Activated T-helper 1 cell treated with Interleukin-2 at 50 U/mL for 16 hours (primary cell): ENCODE results near the gene MAP3K7.

Source experiments
- DNase-seq: peaks from one replicate; pipeline ENCODE4 v3.0.0-alpha.2; 2020; ENCODE audit warnings: low read depth

Gene MAP3K7

DNA sequence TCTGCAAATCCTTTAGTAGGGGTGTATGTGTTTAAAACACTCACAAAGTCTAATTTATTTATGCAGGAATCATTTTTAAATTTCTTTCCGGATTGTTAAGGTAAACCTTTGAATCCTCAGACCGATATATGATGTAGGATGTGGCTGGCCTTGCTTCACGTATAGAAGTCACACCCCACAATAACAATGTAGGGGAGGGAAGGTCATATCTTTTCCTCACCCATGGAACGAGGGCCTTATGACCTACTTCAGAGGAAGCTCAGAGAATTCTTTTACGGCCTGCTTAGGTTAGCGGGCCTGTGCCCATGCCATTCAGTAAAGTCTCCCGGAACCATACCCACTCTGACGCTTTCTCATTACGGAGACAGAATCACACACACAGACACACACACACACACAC, 102.9 kb downstream of the MAP3K7 start:
- no peak for DNase-seq

DNA sequence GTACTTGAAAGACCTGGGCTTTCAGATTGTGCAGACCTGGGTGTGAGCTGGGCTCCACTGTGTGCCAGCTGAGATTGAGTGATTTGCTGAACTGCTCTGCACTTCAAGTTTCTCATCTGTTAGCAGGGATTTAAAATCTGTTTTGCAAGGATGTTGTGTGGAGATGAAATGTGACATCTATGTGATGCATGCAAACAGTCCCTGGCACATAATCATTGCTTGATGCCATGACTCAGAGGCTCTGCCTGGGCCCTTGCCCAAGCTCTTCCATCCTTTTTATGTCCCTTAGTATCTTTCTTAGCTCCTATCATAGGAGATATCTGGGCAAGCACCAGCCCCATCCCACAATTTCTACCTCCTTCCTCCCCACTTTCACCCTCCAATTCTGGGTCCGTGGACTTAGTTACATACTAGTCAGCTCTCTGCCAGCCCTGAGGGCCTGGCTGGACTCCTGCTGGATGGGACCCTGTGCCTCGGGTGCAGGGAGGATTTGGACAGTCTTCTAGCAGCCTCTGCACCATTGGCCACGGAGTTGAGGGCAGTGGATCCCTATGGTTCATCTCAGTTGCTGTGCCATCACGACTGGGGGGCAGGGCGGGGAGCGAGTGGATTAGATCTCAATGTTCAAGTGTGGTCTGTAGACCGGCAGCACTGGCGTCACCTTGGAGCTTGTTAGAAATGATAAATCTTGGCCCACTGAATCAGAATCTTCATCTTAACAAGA, 103.6 kb downstream of the MAP3K7 start:
- DNase-seq = no peak

DNA sequence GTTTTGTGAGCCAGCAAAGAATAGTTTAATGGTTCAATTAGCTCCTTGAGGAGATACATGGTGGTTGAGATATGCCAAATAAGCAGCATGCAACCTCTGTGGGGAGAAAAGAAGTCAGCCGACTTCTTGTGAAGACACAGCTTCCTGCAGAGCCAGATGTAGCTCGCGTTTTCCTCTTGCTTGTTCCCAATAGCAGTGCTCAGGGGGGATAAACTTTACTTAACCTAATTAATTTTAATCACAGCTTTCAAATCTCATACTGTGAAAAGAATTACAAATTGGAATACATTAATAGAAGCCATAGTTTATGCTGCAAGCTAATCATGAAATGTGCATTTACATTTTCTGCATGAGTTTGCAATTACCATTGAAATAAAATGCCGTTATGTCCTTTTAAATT, 106.2 kb downstream of the MAP3K7 start:
- no peak for DNase-seq

DNA sequence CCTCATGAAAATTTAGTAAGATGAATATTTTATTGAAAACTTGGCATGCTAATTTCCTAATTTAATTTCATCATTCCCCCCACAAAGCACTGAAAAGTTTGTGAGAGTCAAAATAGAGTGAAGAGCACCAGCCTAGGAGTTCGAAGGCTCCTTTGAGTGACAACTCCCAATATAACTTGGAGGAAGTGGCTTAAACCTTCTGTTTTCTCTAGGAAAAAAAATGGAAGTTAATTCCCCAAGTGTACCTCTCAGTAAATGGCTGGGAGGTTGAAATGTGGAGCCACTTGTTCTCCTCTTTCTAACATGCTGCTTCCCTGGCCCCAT, 107.3 kb downstream of the MAP3K7 start:
- DNase-seq = no peak

DNA sequence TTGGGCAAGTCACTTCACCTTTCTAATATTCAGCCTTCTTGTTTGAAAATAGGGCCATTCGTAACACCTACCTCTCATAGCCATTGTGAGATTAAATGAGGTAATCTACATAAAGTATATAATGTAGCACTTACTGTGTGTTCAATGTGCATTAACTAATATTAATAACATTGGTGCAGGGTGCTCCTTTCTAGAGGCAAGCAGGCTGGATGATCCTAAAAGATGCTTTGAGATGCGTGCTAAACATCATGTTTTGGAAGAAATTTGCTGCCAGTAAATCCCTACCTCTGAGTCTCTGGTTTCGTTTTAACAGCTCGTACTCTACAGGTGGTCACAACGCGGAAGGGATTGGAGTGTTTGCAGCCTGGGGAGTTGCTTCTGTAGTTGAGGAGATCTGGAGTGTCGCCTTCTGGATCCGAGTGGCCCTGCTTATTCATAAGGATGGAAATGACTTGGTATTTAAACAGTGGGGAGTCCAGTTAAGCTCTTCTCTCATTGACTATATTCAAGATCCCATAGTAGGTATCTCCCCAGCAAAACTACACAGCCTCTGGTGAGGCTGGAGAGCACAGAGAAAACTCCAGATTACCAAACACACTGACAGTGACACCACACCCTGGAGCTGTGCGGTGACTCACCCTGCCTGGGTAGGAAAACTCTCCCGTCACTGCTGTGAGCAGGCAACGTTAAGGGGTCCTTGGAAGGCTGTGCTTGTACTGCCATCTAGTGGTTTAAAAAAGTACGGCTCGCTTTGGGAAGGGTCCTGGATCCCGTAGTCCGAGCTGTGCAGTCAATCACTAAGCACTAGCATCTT, 107.9 kb downstream of the MAP3K7 start:
- peak; percentile 65 for DNase-seq

DNA sequence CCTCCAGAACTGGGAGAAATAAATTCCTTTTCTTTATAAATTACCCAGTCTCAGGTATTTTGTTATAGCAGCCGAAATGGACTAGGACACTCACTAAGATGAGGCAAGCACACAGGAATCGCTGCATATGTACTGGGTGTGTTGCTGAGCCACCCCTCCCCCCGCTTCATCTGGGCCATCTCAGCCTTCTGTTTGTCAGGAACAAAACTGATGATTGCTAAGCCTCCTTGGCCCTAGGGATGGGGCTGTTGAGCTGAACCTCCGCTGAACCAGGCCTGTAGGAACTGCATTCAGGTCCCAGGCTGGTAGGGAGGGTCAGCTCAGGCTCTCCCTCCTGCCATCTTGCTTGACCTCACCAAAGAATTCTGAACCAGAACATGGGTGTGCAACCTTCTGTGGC, 108.6 kb downstream of the MAP3K7 start:
- DNase-seq = no peak

DNA sequence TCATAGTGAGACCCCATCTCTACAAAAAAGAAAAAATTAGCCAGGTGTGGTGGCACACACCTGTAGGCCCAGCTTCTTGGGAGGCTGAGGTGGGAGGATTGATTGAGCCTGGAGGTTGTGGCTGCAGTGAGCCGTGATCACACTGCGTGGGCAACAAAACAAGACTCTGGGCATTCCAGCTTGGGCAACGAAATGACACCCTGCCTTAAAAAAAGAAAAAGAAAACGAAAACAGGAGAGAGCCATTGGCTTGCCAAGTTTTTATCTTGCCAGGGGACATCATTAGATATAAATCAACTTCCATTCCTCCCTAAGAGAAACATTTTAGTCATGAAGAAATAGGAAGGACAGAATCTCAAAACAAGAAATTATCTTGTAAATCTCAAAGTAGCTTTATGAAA, 109.5 kb downstream of the MAP3K7 start:
- no peak for DNase-seq

DNA sequence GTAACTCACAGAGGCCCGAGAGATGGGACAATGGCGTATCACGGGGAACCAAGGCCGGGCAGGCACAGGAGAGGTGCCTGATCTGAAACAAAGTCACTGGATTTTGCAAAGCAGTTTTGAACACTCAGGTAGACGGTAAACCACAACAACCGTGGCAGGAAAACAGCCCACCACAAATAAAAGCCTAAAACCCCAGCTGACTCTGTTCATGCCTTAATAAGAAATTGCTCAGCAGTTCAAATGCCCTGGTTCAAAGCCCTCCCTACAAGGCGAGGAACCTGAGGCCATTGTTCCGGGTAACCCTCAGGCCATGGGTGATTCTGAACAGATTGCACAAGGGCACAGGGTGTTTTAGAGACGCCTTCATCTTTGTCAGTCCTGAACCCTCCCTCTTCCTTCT, 114.2 kb downstream of the MAP3K7 start:
- DNase-seq = no peak

DNA sequence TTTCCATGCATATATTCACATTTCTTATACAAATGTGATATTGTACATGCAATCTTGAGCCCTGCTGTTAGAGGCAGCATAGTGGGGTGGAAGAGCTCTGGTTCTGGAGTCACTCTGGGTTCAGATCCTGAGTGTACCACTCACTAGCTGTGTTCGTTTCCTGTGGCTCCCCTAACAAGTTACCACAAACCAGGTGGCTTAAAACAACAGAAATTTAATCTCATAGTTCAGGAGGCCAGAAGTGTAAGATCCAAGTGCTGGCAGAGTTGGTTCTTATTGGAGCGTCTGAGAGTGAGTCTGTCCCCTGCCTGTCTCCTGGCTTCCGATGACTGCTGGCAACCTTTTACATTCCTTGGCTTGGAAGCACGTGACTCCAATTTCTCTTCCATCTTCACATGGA, 115.6 kb downstream of the MAP3K7 start:
- DNase-seq = no peak

DNA sequence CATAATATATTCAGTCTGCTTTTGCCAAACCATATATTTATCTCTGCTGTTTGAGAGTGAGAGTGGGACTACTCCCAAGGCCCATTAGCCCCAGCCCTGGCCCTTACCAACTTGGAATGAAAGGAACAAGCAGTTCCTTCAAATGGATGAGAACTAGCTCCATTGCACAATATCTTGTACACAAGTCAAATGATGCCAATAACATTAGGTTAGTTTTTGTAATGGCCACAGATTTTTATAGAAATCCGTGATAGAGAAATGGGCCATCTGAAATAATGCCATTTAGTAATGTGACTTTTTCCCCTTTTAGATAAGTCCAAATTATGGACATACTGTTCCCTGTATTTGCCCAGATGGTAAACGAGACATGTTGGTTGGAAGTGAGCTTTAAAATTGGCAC, 117.0 kb downstream of the MAP3K7 start:
- DNase-seq = no peak

DNA sequence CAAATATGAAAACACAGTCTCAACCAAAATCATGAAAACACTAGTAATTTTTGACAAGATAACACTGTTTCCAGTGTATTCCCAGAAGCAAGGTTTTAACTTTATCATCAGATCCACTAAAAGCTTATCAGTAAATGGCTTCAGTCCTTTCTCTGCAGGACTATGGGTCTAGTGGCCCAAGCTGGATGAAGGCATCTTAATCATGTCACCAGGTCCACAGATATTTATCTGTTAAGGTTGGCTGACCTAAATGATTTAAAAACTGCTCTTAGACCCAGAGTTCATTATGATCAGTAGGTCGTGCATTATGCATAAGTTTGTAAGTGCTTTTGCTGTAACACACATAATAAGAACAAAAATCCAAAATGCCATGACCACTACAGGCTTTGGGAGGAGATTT, 118.0 kb downstream of the MAP3K7 start:
- DNase-seq = no peak

DNA sequence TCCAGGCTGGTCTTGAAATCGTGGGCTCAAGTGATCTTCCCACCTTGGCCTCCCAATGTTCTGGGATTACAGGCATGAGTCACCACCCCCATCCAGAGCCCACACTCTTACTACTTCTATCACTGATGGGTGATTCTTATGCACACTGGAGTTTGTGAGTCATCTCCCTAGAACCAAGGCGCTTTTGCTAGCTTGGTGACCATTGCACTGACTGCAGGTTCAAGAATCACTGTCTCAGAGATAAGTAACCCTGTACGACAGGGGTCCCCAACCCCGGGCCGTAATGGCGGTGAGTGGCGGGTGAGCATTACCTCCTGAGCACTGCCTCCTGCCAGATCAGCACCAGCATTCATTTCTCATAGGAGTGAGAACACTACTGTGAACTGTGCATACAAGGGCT, 118.8 kb downstream of the MAP3K7 start:
- no peak for DNase-seq

DNA sequence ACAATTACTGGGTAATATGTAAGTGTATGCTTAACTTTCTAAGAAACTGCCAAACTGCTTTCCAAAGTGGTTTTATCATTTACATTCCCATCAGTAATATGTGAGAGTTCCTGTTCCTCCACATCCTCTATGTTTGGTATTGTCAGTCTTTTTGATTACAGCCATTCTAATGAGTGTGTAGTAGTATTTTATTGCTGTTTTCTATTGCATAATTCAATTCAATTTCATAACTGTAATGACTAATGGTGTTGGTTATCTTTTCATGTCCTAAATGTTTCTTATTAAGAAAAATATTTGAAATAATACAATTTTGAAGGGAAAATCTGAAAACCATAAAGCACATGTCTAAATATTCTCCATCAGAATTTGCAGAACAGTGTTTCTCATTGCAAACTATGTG, 119.3 kb downstream of the MAP3K7 start:
- DNase-seq = no peak

DNA sequence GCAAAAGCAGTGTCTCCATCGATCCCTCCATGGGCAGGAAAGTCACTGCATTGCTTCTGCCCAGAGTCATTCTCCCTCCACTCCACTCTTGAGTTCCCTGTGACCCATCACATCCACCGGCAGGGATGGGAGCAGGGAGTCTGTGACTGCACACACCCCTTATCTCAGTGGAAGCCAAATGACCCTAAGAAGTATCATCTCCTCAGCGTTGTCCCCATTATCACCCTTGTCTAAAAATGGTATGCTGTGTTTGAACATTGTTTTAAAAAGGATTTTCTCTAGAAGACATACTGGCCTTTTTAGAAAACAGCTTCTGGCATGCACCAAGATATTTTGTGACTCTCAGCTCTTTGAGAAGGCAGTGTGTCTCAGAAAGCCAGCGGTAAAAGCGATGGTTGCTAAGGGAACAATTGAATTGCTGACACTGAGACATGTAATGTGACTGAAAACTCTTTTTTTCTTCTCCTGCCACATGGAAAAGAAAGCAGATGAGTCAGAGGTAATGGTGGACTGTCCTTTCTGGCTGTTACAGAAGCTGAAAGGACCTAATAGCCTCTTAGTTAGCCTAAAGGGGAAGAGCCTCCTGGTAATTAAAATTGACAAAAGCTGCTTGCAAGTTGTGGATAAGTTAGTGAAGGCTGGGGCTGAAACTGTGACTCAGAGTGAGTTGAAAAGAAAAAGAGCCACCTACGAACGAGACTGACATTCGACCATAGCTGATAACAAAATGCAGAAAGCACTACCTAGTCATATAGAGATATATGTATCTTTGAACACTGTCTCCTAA, 120.5 kb downstream of the MAP3K7 start:
- DNase-seq = no peak

DNA sequence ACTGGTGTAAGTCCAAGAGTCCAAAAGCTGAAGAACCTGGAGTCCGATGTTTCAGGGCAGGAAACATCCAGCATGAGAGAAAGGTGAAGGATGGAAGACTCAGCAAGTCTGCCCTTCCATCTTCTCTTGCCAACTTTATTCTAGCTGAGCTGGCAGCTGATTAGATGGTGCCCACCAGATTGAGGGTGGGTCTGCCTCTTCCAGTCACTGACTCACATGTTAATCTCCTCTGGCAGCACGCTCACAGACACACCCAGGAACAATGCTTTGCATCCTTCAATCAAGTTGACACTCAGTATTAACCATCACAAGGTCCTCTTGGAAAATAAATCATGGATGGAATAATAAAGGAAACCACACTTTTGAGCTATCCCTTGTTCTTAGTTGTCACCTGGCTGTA, 121.2 kb downstream of the MAP3K7 start:
- no peak for DNase-seq

DNA sequence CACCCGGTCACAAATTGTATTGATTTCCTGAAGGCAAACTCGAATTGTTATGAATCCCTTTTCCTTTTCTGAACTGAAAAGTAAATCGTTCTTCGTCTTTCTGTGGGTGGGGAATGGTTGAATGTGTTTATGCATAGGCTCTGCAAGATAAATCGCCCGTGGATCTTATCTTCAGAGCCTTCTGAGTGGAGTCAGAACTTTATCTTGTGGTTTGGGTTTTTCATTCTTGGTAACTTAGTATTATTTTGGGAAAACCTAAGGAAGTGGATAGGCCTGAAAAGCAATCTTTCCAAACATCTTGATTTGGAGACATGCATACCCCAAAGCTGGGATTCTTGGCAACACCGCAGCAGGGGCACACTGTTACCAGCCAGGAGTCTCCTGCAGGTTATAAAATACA, 122.4 kb downstream of the MAP3K7 start:
- DNase-seq = no peak

DNA sequence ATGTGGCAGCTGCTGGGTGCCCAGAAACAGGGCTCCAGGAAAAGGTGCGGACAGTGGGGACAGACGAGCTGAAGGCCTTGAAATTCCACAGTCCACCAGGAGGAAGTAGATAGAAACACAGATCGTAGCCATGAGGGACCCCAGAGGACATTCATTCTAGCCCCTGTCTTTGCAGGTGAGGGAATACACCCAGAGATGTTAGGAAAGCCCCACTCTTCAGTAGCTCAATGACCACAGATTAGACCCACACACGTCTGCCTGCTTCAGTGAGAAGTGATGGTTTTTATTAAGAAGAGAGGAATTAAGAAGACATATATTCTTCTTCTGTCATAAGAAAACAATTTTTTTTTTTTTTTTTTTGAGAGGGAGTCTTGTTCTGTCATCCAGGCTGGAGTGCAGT, 123.0 kb downstream of the MAP3K7 start:
- DNase-seq = no peak
